ENCODE data around the gene SPATA25.
"Not testable (repeated sequence)": the region's sequence is repeated elsewhere in the genome, so short reads cannot be mapped to it uniquely, and the experiment has no call there.

Gene SPATA25

GRCh38 chr20:45874576-45874975 lies 12.8 kb downstream of the SPATA25 start:
- Mint-ChIP-seq H3K27ac (no peak overlapping the region), H3K4me1 (no peaks in the 10 kb centered on the region), H3K4me3 (no peak overlapping the region), H3K27me3 (no peaks in the 10 kb centered on the region), H3K9me3 (no peaks in the 10 kb centered on the region), H3K36me3 (peaks cover 11% of the 10 kb centered on the region)
- DNase-seq, result no peak
- CTCF ChIA-PET, result no interaction called here

DNA sequence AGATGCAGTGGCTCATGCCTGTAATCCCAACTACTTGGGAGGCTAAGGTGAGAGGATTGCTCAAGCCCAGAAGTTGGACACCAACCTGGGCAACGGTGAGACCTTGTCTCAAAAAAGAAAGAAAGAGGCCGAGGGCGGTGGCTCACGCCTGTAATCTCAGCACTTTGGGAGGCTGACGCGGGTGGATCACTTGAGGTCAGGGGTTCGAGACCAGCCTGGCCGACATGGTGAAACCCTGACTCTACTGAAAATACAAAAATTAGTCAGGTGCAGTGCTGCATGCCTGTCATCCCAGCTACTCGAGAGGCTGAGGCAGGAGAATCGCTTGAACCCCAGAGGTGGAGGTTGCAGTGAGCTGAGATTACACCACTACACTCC lies 13.3 kb downstream of the SPATA25 start:
- H3K9me3 Mint-ChIP-seq, H3K4me1 Mint-ChIP-seq, DNase-seq, H3K4me3 Mint-ChIP-seq, H3K27me3 Mint-ChIP-seq, H3K27ac Mint-ChIP-seq, CTCF ChIA-PET: not testable (repeated sequence)
- H3K36me3 Mint-ChIP-seq, result peaks cover 11% of the 10 kb centered on the region

GRCh38 chr20:45873409-45874103 lies 13.9 kb downstream of the SPATA25 start:
- Mint-ChIP-seq H3K36me3 (peaks cover 11% of the 10 kb centered on the region), H3K27ac (no peak overlapping the region), H3K4me3 (no peak overlapping the region), H3K9me3 (no peaks in the 10 kb centered on the region), H3K27me3 (no peaks in the 10 kb centered on the region), H3K4me1 (no peaks in the 10 kb centered on the region)
- DNase-seq, result no peak
- CTCF ChIA-PET, result no interaction called here

DNA sequence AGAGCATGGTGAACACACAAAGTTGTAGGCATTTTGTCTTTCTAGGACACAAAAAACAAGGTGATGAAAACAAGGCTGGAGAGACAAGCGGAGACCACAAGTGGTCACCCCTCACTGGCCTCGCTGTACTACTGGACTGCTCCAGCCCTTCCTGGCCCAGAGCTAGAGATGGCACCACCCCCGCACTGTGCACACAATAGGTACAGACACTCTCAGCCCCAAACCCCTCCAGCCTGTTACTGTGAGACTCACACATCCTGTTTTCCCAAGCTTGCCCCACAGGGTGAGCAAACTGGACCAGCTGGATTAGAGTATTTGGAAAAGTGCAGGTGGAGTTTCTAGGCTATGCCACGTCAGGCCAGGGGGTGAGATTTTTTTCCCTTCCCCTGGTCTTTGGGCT lies 14.8 kb downstream of the SPATA25 start:
- no peak for DNase-seq
- CTCF ChIA-PET, result no interaction called here
- Mint-ChIP-seq H3K4me3 (no peak overlapping the region), H3K27ac (no peak overlapping the region), H3K27me3 (no peaks in the 10 kb centered on the region), H3K9me3 (no peaks in the 10 kb centered on the region), H3K4me1 (no peaks in the 10 kb centered on the region), H3K36me3 (peaks cover 8% of the 10 kb centered on the region)

DNA sequence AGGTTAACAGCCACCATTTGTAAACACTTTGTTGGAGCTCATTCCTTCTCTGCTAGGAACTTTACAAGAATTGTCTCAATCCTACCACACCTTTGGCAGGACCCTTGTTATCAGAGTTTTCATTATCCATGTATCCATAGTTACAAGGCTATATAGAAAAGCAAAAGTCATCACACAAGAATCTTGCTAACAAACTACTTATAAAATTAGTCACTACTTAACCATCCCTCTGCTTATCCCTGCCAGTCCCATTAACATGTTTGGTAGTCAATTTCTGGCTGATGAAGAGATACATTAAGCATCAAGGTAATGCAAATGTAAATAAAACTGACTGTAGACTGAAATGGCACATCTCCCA lies 19.6 kb downstream of the SPATA25 start:
- no peaks in the 10 kb centered on the region for H3K27me3 Mint-ChIP-seq
- peaks cover 2% of the 10 kb centered on the region for H3K4me1 Mint-ChIP-seq
- CTCF ChIA-PET, result no interaction called here
- H3K27ac Mint-ChIP-seq, result no peak overlapping the region
- no peak for DNase-seq
- no peak overlapping the region for H3K4me3 Mint-ChIP-seq
- no peaks in the 10 kb centered on the region for H3K9me3 Mint-ChIP-seq
- H3K36me3 Mint-ChIP-seq, result peaks cover 4% of the 10 kb centered on the region

GRCh38 chr20:45867136-45867818 lies 20.1 kb downstream of the SPATA25 start:
- Mint-ChIP-seq H3K4me3 (no peak overlapping the region), H3K4me1 (peaks cover 2% of the 10 kb centered on the region), H3K27me3 (no peaks in the 10 kb centered on the region), H3K27ac (no peak overlapping the region), H3K36me3 (peaks cover 2% of the 10 kb centered on the region), H3K9me3 (no peaks in the 10 kb centered on the region)
- CTCF ChIA-PET, result no interaction called here
- DNase-seq, result no peak

- DNase-seq, result no peak
- Mint-ChIP-seq H3K27ac (no peak overlapping the region), H3K27me3 (no peaks in the 10 kb centered on the region), H3K4me3 (no peak overlapping the region), H3K9me3 (no peaks in the 10 kb centered on the region), H3K36me3 (no peaks in the 10 kb centered on the region), H3K4me1 (peaks cover 2% of the 10 kb centered on the region)
- CTCF ChIA-PET, result no interaction called here
Measured at GRCh38 chr20:45866454-45866853, 21.0 kb downstream of the SPATA25 start.

- H3K9me3 Mint-ChIP-seq, result no peaks in the 10 kb centered on the region
- H3K4me1 Mint-ChIP-seq, result peaks cover 13% of the 10 kb centered on the region
- H3K27ac Mint-ChIP-seq, result no peak overlapping the region
- CTCF ChIA-PET, result interaction anchor here (2.0 kb wide), 1 partner anchor 65 kb away, joined by 6 read pairs; no protein-coding TSS in a partner anchor
- peaks cover 8% of the 10 kb centered on the region for H3K36me3 Mint-ChIP-seq
- no peak for DNase-seq
- H3K27me3 Mint-ChIP-seq, result no peaks in the 10 kb centered on the region
- no peak overlapping the region for H3K4me3 Mint-ChIP-seq
Measured at GRCh38 chr20:45863543-45864470, 23.6 kb downstream of the SPATA25 start.

- no peak for DNase-seq
- peaks cover 14% of the 10 kb centered on the region for H3K36me3 Mint-ChIP-seq
- H3K27me3 Mint-ChIP-seq, result no peaks in the 10 kb centered on the region
- no peak overlapping the region for H3K27ac Mint-ChIP-seq
- H3K4me3 Mint-ChIP-seq, result no peak overlapping the region
- no peaks in the 10 kb centered on the region for H3K9me3 Mint-ChIP-seq
- CTCF ChIA-PET, result no interaction called here
- H3K4me1 Mint-ChIP-seq, result peaks cover 33% of the 10 kb centered on the region
Measured at GRCh38 chr20:45861221-45862075, 26.0 kb downstream of the SPATA25 start.

DNA sequence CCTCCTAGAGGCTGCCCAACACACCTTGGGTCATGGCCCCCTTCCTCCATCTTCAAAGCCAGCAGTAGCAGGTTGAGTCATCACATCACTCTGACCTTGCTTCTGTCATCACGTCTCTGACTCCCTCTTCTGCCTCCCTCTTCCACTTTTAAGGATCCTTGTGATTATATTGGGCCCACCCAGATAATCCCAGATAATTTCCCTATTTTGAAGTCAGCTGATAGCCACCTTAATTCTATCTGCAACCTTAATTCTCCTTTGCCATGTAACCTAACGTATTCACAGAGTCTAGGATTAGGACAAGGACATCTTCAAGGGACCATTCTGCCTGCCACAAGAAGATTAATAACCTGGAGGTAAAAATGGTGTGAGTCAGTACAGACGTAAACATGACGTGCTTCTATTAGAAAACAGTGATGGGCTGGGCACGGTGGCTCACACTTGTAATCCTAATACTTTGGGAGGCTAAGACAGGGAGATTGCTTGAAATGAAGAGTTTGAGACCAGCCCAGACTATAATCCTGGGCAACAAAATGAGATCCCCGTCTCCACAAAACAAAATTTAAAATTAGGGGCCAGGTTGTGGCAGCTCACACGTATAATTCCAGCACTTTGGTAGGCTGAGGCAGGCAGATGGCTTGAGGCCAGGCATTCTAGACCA lies 26.7 kb downstream of the SPATA25 start:
- no peaks in the 10 kb centered on the region for H3K9me3 Mint-ChIP-seq
- H3K36me3 Mint-ChIP-seq, result peaks cover 14% of the 10 kb centered on the region
- peaks cover 40% of the 10 kb centered on the region for H3K4me1 Mint-ChIP-seq
- no peaks in the 10 kb centered on the region for H3K27me3 Mint-ChIP-seq
- DNase-seq, result no peak
- no peak overlapping the region for H3K27ac Mint-ChIP-seq
- CTCF ChIA-PET, result no interaction called here
- no peak overlapping the region for H3K4me3 Mint-ChIP-seq

GRCh38 chr20:45859916-45860315 lies 27.5 kb downstream of the SPATA25 start:
- Mint-ChIP-seq H3K4me3 (no peak overlapping the region), H3K27me3 (no peaks in the 10 kb centered on the region), H3K36me3 (peaks cover 18% of the 10 kb centered on the region), H3K9me3 (no peaks in the 10 kb centered on the region), H3K4me1 (peaks cover 46% of the 10 kb centered on the region), H3K27ac (no peak overlapping the region)
- no peak for DNase-seq
- CTCF ChIA-PET, result no interaction called here

GRCh38 chr20:45857882-45858216 lies 29.6 kb downstream of the SPATA25 start:
- Mint-ChIP-seq H3K4me1 (peaks cover 56% of the 10 kb centered on the region), H3K27ac (peak overlapping the region; percentile 99), H3K36me3 (peaks cover 25% of the 10 kb centered on the region), H3K4me3 (peak overlapping the region; percentile 99), H3K9me3 (no peaks in the 10 kb centered on the region), H3K27me3 (no peaks in the 10 kb centered on the region)
- CTCF ChIA-PET, result no interaction called here
- peak; percentile 64 for DNase-seq

- peak; percentile 97 for DNase-seq
- CTCF ChIA-PET, result interaction anchor here (1.0 to 1.5 kb wide), 2 partner anchors 59 to 113 kb away, joined by 3 read pairs; no protein-coding TSS in a partner anchor
- H3K27me3 Mint-ChIP-seq, result no peaks in the 10 kb centered on the region
- peak within 1 kb of the TSS; percentile 99 for H3K27ac Mint-ChIP-seq
- no peaks in the 10 kb centered on the region for H3K9me3 Mint-ChIP-seq
- H3K36me3 Mint-ChIP-seq, result peaks cover 27% of the 10 kb centered on the region
- H3K4me3 Mint-ChIP-seq, result peak within 1 kb of the TSS; percentile 99
- H3K4me1 Mint-ChIP-seq, result peaks cover 56% of the 10 kb centered on the region
Measured at GRCh38 chr20:45857114-45857881, 30.1 kb downstream of the SPATA25 start, which contains the start of the genes ACOT8 and ZSWIM3. ACOT8 (minus strand) TSS chr20:45857392; CDS start chr20:45857315, 77 bp downstream. ZSWIM3 (plus strand) TSS chr20:45857614; CDS start chr20:45857826, 212 bp downstream.
